ENCODE data around the gene MORN5.

GRCh38 chr9:122129969-122130368 lies 29.7 kb upstream of the MORN5 start:
- TF ChIP-seq SUZ12 (IDR thresholded peaks at IDR 0.05; ENCODE audit: unreplicated experiment), result no peak
- TF ChIP-seq YY1 (IDR thresholded peaks at IDR 0.05; ENCODE audit: low read depth, low read length), result no peak
- TF ChIP-seq ELK1 (IDR thresholded peaks at IDR 0.05; ENCODE audit: low read depth, low read length), result no peak

Data from GM12878 (cell line).